SK-N-SH (cell line): ENCODE results near the gene HOXC11. TPM values are rescaled to one million over a fixed set of nuclear protein-coding genes. Genes with fewer than 3 reads are reported as not detected.

ENCODE experiments used
- CTCF ChIA-PET: fragments of 300-600, 350-600 bp; formaldehyde crosslinking; extraction: SDS; loops from one replicate; lab custom pipeline; 2021; lab: Yijun Ruan, JAX
- POLR2A ChIA-PET: fragments of 350-600 bp; sonication (Branson Sonifier 250); formaldehyde crosslinking; extraction: SDS; loops from one replicate; lab custom pipeline; 2020; ENCODE audit warnings: antibody characterized with exemption, inconsistent platforms; lab: Yijun Ruan, JAX
- DNase-seq: peaks from one replicate; pipeline ENCODE4 v3.0.0; 2012
- H2AFZ ChIP-seq: fragments of 200-600 bp; sonication (generic); 2 replicates; pipeline ENCODE4 v1.8.1; 2016; ENCODE audit warnings: antibody characterized with exemption, mild to moderate bottlenecking, low read depth
- H3F3A ChIP-seq: fragments of 200-600 bp; sonication (generic); replicated peaks from 2 replicates; pipeline ENCODE3; 2016; ENCODE audit warnings: antibody characterized with exemption, mild to moderate bottlenecking; ENCODE audit not compliant: insufficient read depth
- H3K27ac ChIP-seq, 2 experiments: fragments of 200-500 bp in 1 of 2; fragments of 200-600 bp in 1 of 2; sonication (Bioruptor generic) in 1 of 2; sonication (generic), shearing (Covaris generic) in 1 of 2; 2 replicates each; pipeline versions ENCODE4 v1.5.1 to v1.6.1; 2014 to 2016; ENCODE audit warnings: low read depth in 2 of 2, inconsistent platforms in 1 of 2, low read length in 1 of 2, mild to moderate bottlenecking in 1 of 2, mixed read lengths in 1 of 2
- H3K27me3 ChIP-seq: fragments of 200-600 bp; sonication (generic), shearing (Covaris generic); 2 replicates; pipeline ENCODE4 v1.6.1; 2016; ENCODE audit warnings: mixed run types; ENCODE audit not compliant: insufficient read depth
- H3K36me3 ChIP-seq, 2 experiments: fragments of 200-500 bp in 1 of 2; fragments of 200-600 bp in 1 of 2; sonication (Bioruptor generic) in 1 of 2; sonication (generic) in 1 of 2; replicated peaks in 1 of 2; 2 replicates each; pipeline versions ENCODE3 to v1.5.1; 2014 to 2016; ENCODE audit warnings: low read length in 1 of 2, mild to moderate bottlenecking in 1 of 2; ENCODE audit not compliant: insufficient read depth in 2 of 2, control insufficient read depth in 1 of 2
- H3K4me1 ChIP-seq, 2 experiments: fragments of 200-500 bp in 1 of 2; fragments of 200-600 bp in 1 of 2; sonication (Bioruptor generic) in 1 of 2; sonication (generic), shearing (Covaris generic) in 1 of 2; 2 replicates each; pipeline versions ENCODE4 v1.5.1 to v1.6.1; 2014 to 2016; ENCODE audit warnings: low read depth in 1 of 2, low read length in 1 of 2, mixed run types in 1 of 2; ENCODE audit not compliant: insufficient read depth in 2 of 2, control insufficient read depth in 1 of 2
- H3K4me2 ChIP-seq: fragments of 200-600 bp; sonication (generic), shearing (Covaris generic); 2 replicates; pipeline ENCODE4 v1.6.1; 2017; ENCODE audit warnings: mixed run types
- H3K4me3 ChIP-seq, 2 experiments: fragments of 200-500 bp in 1 of 2; fragments of 200-600 bp in 1 of 2; sonication (Bioruptor generic) in 1 of 2; sonication (generic), shearing (Covaris generic) in 1 of 2; 2 replicates each; pipeline versions ENCODE4 v1.5.1 to v1.8.1; 2014 to 2016; ENCODE audit warnings: low read depth in 2 of 2, inconsistent platforms in 1 of 2, low read length in 1 of 2, mild to moderate bottlenecking in 1 of 2, mixed read lengths in 1 of 2, moderate library complexity in 1 of 2
- H3K79me2 ChIP-seq: fragments of 200-600 bp; sonication (generic); 2 replicates; pipeline ENCODE4 v1.8.1; 2017; ENCODE audit warnings: mild to moderate bottlenecking; ENCODE audit not compliant: insufficient read depth
- H3K9ac ChIP-seq: fragments of 200-600 bp; sonication (generic); 2 replicates; pipeline ENCODE4 v1.6.1; 2017; ENCODE audit warnings: mixed run types
- H3K9me2 ChIP-seq: fragments of 200-600 bp; sonication (generic); 2 replicates; pipeline ENCODE4 v1.6.1; 2017; ENCODE audit warnings: mixed run types
- H3K9me3 ChIP-seq: fragments of 200-600 bp; sonication (generic); 2 replicates; pipeline ENCODE4 v1.6.1; 2017; ENCODE audit warnings: mixed run types, mild to moderate bottlenecking, moderate library complexity
- H4K20me1 ChIP-seq: fragments of 200-600 bp; sonication (generic); 2 replicates; pipeline ENCODE4 v1.6.1; 2017; ENCODE audit warnings: mild to moderate bottlenecking, mixed run types; ENCODE audit not compliant: insufficient read depth
- GABPA ChIP-seq: IDR thresholded peaks from 2 replicates; pipeline ENCODE4 v1.4.0; 2012; ENCODE audit warnings: low read depth, mild to moderate bottlenecking
- WGBS: methylation state at CpG from one replicate; pipeline ENCODE4 v1.1.6; 2017; ENCODE audit warnings: low lambda C conversion rate; 5-methylcytosine and 5-hydroxymethylcytosine counted together
- polyA plus RNA-seq, 3 experiments: library from polyadenylated mRNA; depleted of rRNA; stranded (reverse); fragments of >200 nt; gene quantifications; 2 replicates each; pipeline ENCODE4 v1.2.3, GENCODE V29; 2012
- small RNA-seq, 7 experiments: library from RNA; depleted of rRNA; stranded (forward); fragments of <200 nt; gene quantifications; one replicate each; pipeline ENCODE3, GENCODE V24; 2012
- TF ChIP-seq, protein P1 (sequence below): fragments of 150-350 bp; IDR thresholded peaks from 2 replicates; pipeline ENCODE4 v1.6.1; 2017; ENCODE audit warnings: antibody characterized with exemption, low read length, low read depth, borderline replicate concordance

HOXC11 gene
- polyA plus RNA-seq, 1 of the 3 experiments (the other 2 are of a cell fraction) = not detected

DNA sequence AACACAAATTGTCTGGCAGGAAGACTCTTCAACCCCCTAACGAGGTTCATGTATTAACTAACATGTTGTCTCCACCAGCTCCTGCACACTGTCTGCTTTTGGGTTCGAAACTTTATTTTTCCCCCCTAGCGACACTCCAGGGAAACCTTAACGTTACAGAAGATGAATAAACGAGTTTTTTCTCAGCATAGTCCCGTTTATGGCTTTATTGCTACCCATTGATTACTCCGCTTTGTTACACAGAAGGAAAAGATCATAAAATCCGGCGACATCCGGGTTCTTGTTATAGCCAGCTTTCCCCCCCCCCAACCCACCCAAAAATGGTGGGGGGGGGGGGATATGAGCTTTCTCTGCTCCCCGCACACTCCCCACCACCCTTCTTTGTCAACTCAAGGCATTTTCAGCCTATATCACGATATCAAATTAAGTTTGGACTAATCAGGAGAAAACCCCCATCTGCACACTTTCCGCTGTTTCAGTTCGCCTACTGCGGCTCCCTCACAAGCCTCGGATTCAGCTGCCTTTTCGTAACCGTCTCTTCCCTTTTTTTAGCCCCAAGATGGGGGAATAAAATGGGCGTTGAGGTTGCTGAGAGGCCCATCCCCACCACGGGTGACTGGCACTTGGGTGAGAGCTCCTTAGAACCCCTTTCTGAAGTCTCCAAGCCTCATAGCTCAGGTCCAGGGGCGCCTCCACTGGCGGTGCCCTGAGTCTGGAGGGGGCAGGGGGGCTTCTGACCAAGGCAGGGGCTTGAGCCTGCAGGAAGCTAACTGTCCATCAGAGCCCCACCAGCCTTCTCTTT is 53.9 kb downstream of the HOXC11 start:
- ChIA-PET POLR2A (interaction anchor here (0.7 kb wide), 1 partner anchor 108 kb away, joined by 3 read pairs; no protein-coding TSS in a partner anchor), CTCF (interaction anchor here (0.7 to 23.2 kb wide), 5 partner anchors 20 to 188 kb away, joined by 3 to 548 read pairs (median 107); partner anchors contain the start of genes HOXC10, HOXC8 and SMUG1)
- Histone ChIP-seq H3K4me1 (peaks cover 0 to 28% of the 10 kb centered on the region in 2 experiments; a peak in 1 of 4 replicates), H3F3A (no peaks in the 10 kb centered on the region), H3K79me2 (no peaks in the 10 kb centered on the region), H3K9me3 (no peaks in the 10 kb centered on the region), H3K4me3 (no peak overlapping the region), H3K4me2 (no peak overlapping the region), H3K9ac (no peak overlapping the region), H2AFZ (no peak overlapping the region), H3K36me3 (no peaks in the 10 kb centered on the region), H3K9me2 (no peaks in the 10 kb centered on the region), H3K27ac (no peak overlapping the region), H4K20me1 (no peaks in the 10 kb centered on the region), H3K27me3 (no peaks in the 10 kb centered on the region)
- 92% methylated on average over 22 of the region's 22 CpGs for WGBS
- no peak for TF ChIP-seq GABPA
- TF ChIP-seq, protein P1, sequence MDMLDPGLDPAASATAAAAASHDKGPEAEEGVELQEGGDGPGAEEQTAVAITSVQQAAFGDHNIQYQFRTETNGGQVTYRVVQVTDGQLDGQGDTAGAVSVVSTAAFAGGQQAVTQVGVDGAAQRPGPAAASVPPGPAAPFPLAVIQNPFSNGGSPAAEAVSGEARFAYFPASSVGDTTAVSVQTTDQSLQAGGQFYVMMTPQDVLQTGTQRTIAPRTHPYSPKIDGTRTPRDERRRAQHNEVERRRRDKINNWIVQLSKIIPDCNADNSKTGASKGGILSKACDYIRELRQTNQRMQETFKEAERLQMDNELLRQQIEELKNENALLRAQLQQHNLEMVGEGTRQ = no peak
- DNase-seq = no peak

Small RNA genes within 50 kb of the gene (small RNA-seq; reads per million reads assigned to genes)
- gene AC012531.3 (0 reads per million in 7 experiments), gene AC012531.4 (0 reads per million in 7 experiments), gene MIR196A2 (0 reads per million in 7 experiments), gene RF01905 (0 reads per million in 7 experiments), gene RF01906 (0 reads per million in 7 experiments)

Other genes starting within 250 kb of the HOXC11 start
- gene CALCOCO1, start 245.7 kb upstream of the HOXC11 start, polyA plus RNA-seq (2012; rRNA removed) = 72.1 and 130 TPM in 2 replicates
- gene CISTR, start 221.1 kb upstream of the HOXC11 start, polyA plus RNA-seq (2012; rRNA removed) = not detected in 2 replicates
- not detected in 2 replicates for gene HOXC13, start 34.3 kb upstream of the HOXC11 start, polyA plus RNA-seq (2012; rRNA removed)
- gene HOXC12, start 18.2 kb upstream of the HOXC11 start, polyA plus RNA-seq (2012; rRNA removed) = not detected in 2 replicates
- not detected in 2 replicates for gene HOTAIR, start 1.8 kb downstream of the HOXC11 start, polyA plus RNA-seq (2012; rRNA removed)
- 0.03 and 0.08 TPM in 2 replicates for gene HOXC10, start 12.0 kb downstream of the HOXC11 start, polyA plus RNA-seq (2012; rRNA removed)
- 1.2 and 1.9 TPM in 2 replicates for gene HOXC9, start 27.0 kb downstream of the HOXC11 start, polyA plus RNA-seq (2012; rRNA removed)
- gene HOXC8, start 35.9 kb downstream of the HOXC11 start, polyA plus RNA-seq (2012; rRNA removed) = 1.7 and 1.8 TPM in 2 replicates
- 6.1 and 9.1 TPM in 2 replicates for gene HOXC6, start 55.3 kb downstream of the HOXC11 start, polyA plus RNA-seq (2012; rRNA removed)
- gene HOXC5, start 59.9 kb downstream of the HOXC11 start, polyA plus RNA-seq (2012; rRNA removed) = 1.5 and 2.1 TPM in 2 replicates
- 1.6 and 3.7 TPM in 2 replicates for gene HOXC4, start 80.7 kb downstream of the HOXC11 start, polyA plus RNA-seq (2012; rRNA removed)
- gene SMUG1, start 215.9 kb downstream of the HOXC11 start, polyA plus RNA-seq (2012; rRNA removed) = 61.3 and 78.4 TPM in 2 replicates